Activated B cell treated with CpG ODN at 0.5 μM for 24 hours (primary cell): ENCODE measurements around the gene APOL5. TPM values are rescaled to one million over a fixed set of nuclear protein-coding genes. Genes with fewer than 3 reads are reported as not detected.

Source experiments
- ATAC-seq: fragments of 200-7000 bp; cut with Tn5 transposase; one replicate; pipeline ENCODE4 v1.10.0; 2021; ENCODE audit warnings: low read depth, mild to moderate bottlenecking, moderate library complexity
- CTCF ChIA-PET: fragments of 350-600 bp; sonication (Branson Sonifier 250); formaldehyde crosslinking; loops from one replicate; lab custom pipeline; 2021; ENCODE audit warnings: antibody characterized with exemption; lab: Charles Lee
- POLR2A ChIA-PET: fragments of 350-600 bp; sonication (Branson Sonifier 250); formaldehyde crosslinking; loops from one replicate; lab custom pipeline; 2021; ENCODE audit warnings: antibody characterized with exemption; lab: Charles Lee
- DNase-seq: peaks from one replicate; pipeline ENCODE4 v3.0.0; 2022
- H3K27ac Mint-ChIP-seq: one replicate; pipeline ENCODE4 v1.8.0; 2020; ENCODE audit warnings: mixed read lengths
- H3K27me3 Mint-ChIP-seq: one replicate; pipeline ENCODE4 v1.8.0; 2021; ENCODE audit warnings: mixed read lengths
- H3K36me3 Mint-ChIP-seq: one replicate; pipeline ENCODE4 v1.8.0; 2021; ENCODE audit warnings: low read depth, mixed read lengths
- H3K4me1 Mint-ChIP-seq: one replicate; pipeline ENCODE4 v1.8.0; 2021; ENCODE audit warnings: mixed read lengths
- H3K4me3 Mint-ChIP-seq: one replicate; pipeline ENCODE4 v1.8.0; 2020; ENCODE audit warnings: mild to moderate bottlenecking, mixed read lengths
- H3K9me3 Mint-ChIP-seq: one replicate; pipeline ENCODE4 v1.8.0; 2020; ENCODE audit warnings: mixed read lengths
- intact Hi-C: fragments of 100-400 bp; cut with micrococcal nuclease; formaldehyde crosslinking; loops from one replicate; pipeline ENCODE4 v1.15.1; 2024
- total RNA-seq: library from RNA; stranded (reverse); gene quantifications from 2 replicates; pipeline ENCODE4 v1.2.3, GENCODE V29; 2022
- TF ChIP-seq, protein P1 (sequence below): fragments of 200-600 bp; IDR thresholded peaks from one replicate; pipeline ENCODE4 v1.8.0; 2022; ENCODE audit warnings: antibody characterized with exemption, mild to moderate bottlenecking

APOL5 gene
- total RNA-seq, 1 donor from 2014 or later: not detected

DNA sequence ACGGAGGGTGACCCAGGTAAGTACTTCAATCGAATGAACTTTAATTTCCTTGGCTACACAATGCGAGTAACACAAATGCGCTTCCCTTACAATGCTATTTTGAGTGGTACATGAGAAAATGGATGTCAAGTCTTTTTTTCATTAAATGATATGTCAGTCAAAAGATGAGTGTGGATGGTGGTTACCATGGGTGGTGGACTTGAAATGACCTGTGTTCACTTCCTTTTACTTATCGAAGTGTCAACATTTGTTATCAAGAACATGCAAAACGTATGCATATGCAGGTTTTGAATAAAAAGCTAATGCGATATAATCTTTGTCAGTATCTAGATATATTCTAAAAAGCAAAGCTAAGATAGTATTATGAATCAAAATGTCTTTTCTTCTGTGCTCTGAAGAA is 8.8 kb upstream of the APOL5 start:
- POLR2A ChIA-PET: no interaction called here
- peaks cover 9% of the 10 kb centered on the region for H3K27me3 Mint-ChIP-seq
- peaks cover 5% of the 10 kb centered on the region for H3K9me3 Mint-ChIP-seq
- intact Hi-C loops: no loop called here
- CTCF ChIA-PET: no interaction called here
- no peaks in the 10 kb centered on the region for H3K36me3 Mint-ChIP-seq
- H3K4me3 Mint-ChIP-seq: no peak overlapping the region
- ATAC-seq (no peak), DNase-seq (no peak)
- no peaks in the 10 kb centered on the region for H3K4me1 Mint-ChIP-seq
- H3K27ac Mint-ChIP-seq: no peak overlapping the region
- TF ChIP-seq, protein P1, sequence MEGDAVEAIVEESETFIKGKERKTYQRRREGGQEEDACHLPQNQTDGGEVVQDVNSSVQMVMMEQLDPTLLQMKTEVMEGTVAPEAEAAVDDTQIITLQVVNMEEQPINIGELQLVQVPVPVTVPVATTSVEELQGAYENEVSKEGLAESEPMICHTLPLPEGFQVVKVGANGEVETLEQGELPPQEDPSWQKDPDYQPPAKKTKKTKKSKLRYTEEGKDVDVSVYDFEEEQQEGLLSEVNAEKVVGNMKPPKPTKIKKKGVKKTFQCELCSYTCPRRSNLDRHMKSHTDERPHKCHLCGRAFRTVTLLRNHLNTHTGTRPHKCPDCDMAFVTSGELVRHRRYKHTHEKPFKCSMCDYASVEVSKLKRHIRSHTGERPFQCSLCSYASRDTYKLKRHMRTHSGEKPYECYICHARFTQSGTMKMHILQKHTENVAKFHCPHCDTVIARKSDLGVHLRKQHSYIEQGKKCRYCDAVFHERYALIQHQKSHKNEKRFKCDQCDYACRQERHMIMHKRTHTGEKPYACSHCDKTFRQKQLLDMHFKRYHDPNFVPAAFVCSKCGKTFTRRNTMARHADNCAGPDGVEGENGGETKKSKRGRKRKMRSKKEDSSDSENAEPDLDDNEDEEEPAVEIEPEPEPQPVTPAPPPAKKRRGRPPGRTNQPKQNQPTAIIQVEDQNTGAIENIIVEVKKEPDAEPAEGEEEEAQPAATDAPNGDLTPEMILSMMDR: no peak

DNA sequence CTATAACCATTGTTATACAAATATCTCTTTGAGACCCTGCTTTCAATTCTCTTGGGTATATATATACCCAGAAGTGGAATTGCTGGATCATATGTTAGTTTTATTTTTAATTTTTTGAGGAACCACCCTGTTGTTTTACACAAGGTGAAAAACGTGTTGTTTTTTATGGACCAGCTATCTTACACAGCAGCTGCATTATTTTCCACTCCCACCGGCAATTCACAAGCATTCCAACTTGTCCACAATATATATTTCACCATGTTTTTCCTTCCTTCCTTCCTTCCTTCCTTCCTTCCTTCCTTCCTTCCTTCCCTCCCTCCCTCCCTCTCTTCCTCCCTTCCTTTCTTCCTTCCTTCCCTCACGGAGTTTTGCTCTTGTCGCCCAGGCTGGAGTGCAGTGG is 6.3 kb upstream of the APOL5 start:
- intact Hi-C loops: loop anchor here (10.0 kb wide), 1 partner anchor 413 kb away; no protein-coding TSS in a partner anchor
- TF ChIP-seq, protein P1: no peak
- H3K4me3 Mint-ChIP-seq: no peak overlapping the region
- H3K4me1 Mint-ChIP-seq: no peaks in the 10 kb centered on the region
- CTCF ChIA-PET: no interaction called here
- peaks cover 20% of the 10 kb centered on the region for H3K27me3 Mint-ChIP-seq
- POLR2A ChIA-PET: no interaction called here
- H3K9me3 Mint-ChIP-seq: peaks cover 5% of the 10 kb centered on the region
- no peak for ATAC-seq
- no peaks in the 10 kb centered on the region for H3K36me3 Mint-ChIP-seq
- H3K27ac Mint-ChIP-seq: no peak overlapping the region
- no peak for DNase-seq

DNA sequence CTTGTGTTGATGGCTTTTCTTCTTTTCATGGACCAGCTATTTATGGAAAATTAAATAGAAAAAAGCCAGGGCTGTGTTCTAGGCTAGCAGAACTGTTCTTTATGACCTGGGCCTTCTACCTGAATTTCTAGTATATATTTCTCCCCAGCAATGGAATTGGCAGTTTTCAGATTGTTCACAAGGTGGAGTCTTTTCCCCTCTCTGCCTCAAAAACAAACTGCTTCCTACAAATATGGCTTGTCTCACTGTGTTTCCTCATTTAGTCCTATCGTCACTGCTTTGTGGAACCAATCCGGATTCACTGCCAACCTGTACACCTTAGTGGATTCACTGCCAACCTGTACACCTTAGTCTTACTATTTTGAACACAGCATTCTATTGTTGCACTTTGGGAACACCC is 5.0 kb upstream of the APOL5 start:
- no peak overlapping the region for H3K27ac Mint-ChIP-seq
- no peak for ATAC-seq

DNA sequence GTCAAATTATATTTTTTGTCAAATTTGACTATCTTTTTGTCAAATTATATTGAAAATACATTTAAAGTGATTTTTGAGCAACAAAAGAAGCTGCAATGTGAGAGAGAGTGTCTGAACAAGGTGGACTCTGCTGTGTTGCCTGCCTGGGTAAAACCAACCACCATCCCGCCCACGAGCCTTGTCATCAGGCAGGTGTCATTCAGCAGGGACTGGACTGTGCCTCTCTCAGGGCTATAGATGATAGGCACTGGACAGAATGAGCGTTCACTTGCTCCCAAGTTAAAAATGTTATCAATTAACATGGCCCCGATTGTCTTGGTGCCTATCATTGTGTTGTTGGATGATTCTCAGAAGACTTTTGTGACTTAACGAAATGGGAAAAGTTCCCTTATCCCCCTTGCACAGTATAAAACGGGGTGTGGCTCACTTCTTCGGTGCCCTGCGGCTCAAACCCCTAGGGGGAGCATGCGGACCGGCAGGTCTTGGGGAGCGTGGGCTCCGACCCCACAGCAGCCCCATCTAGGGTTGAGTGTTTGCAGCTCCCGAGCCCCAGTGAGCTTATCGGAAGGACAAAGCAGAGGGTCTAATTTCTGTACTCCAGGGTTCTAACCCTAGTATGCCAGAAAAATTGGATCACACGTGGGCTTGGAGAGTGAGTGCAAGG is 1.7 kb downstream of the APOL5 start:
- CTCF ChIA-PET: no interaction called here
- TF ChIP-seq, protein P1: no peak

More for the DNA sequence above, 5.0 kb upstream of the APOL5 start:
- no peaks in the 10 kb centered on the region for H3K4me1 Mint-ChIP-seq
- TF ChIP-seq, protein P1: no peak
- intact Hi-C loops: loop anchor here (10.0 kb wide), 1 partner anchor 412 kb away; no protein-coding TSS in a partner anchor
- no peaks in the 10 kb centered on the region for H3K36me3 Mint-ChIP-seq
- CTCF ChIA-PET: no interaction called here
- peaks cover 5% of the 10 kb centered on the region for H3K9me3 Mint-ChIP-seq
- POLR2A ChIA-PET: no interaction called here
- peaks cover 22% of the 10 kb centered on the region for H3K27me3 Mint-ChIP-seq
- no peak overlapping the region for H3K4me3 Mint-ChIP-seq
- DNase-seq: no peak

DNA sequence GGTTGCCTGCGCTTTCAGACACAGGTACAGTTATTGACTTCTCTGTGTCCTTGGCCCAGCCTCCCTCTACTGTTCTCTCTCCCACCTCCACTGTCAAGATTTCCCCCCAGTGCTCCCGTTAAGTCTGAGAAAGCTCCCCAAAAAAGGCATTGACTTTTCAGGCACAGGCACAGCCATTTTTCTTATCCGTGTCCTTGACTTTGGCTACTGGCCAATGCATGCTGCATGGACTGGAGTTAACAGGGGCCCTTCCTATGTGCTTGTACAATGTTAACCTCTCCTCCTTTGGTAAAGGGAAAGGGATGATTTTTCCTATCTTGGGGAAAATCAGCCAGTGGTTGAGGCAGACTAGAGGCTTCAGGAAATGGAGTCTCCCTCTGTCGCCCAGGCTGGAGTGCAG is 4.3 kb downstream of the APOL5 start:
- Mint-ChIP-seq H3K9me3 (no peaks in the 10 kb centered on the region), H3K4me3 (no peak overlapping the region), H3K27ac (no peak overlapping the region), H3K27me3 (peaks cover 16% of the 10 kb centered on the region), H3K4me1 (no peaks in the 10 kb centered on the region), H3K36me3 (no peaks in the 10 kb centered on the region)
- POLR2A ChIA-PET: no interaction called here
- intact Hi-C loops: no loop called here
- CTCF ChIA-PET: no interaction called here
- TF ChIP-seq, protein P1: no peak
- no peak for ATAC-seq
- no peak for DNase-seq

More for the DNA sequence above, 1.7 kb downstream of the APOL5 start:
- no peak for DNase-seq
- Mint-ChIP-seq H3K4me3 (no peak overlapping the region), H3K36me3 (no peaks in the 10 kb centered on the region), H3K4me1 (no peaks in the 10 kb centered on the region), H3K27me3 (peaks cover 19% of the 10 kb centered on the region), H3K9me3 (no peaks in the 10 kb centered on the region), H3K27ac (no peak overlapping the region)
- no peak for ATAC-seq
- POLR2A ChIA-PET: no interaction called here
- intact Hi-C loops: loop anchor here (10.0 kb wide), 1 partner anchor 405 kb away; no protein-coding TSS in a partner anchor
